ENCODE results near the gene MT1E. TPM values are rescaled to one million over a fixed set of nuclear protein-coding genes. Genes with fewer than 3 reads are reported as not detected.

The MT1E gene
- polyA plus RNA-seq, 4 donors: 75.0 to 194 (median 119) TPM

- DNase-seq (peak; percentile 64 to 75), FAIRE-seq (no peak)
- H3K27ac ChIP-seq (ENCODE audit: low read depth in 1 of 3, low read length in 2 of 3): no peak overlapping the region
- H3K36me3 ChIP-seq (ENCODE audit: control insufficient read depth in 3 of 3, insufficient read depth in 2 of 3, low read depth in 1 of 3, low read length in 3 of 3): no peaks in the 10 kb centered on the region
- peaks cover 0 to 8% (median 0%) of the 10 kb centered on the region in 3 donors for H3K4me1 ChIP-seq (ENCODE audit: control insufficient read depth in 3 of 3, insufficient read depth in 2 of 3, low read depth in 1 of 3, low read length in 2 of 3)
- H3K4me3 ChIP-seq (ENCODE audit: low read depth in 1 of 3, low read length in 3 of 3): no peak overlapping the region
- 28 to 40% (median 31%) methylated on average over 4 of the region's 4 CpGs for WGBS, 3 donors
- H3K27me3 ChIP-seq (ENCODE audit: control insufficient read depth in 3 of 3, insufficient read depth in 3 of 3, low read length in 3 of 3): peaks cover 0 to 6% (median 0%) of the 10 kb centered on the region in 3 donors
- H3K9me3 ChIP-seq (ENCODE audit: control insufficient read depth in 2 of 2, insufficient read depth in 1 of 2, low read depth in 1 of 2, low read length in 1 of 2): no peaks in the 10 kb centered on the region
Observed at GRCh38 chr16:56603589-56603988, 22.0 kb upstream of the MT1E start.

GRCh38 chr16:56604966-56605365, 20.6 kb upstream of the MT1E start:
- FAIRE-seq: no peak
- Histone ChIP-seq H3K36me3 (ENCODE audit: control insufficient read depth in 3 of 3, insufficient read depth in 2 of 3, low read depth in 1 of 3, low read length in 3 of 3) (no peaks in the 10 kb centered on the region), H3K27me3 (ENCODE audit: control insufficient read depth in 3 of 3, insufficient read depth in 3 of 3, low read length in 3 of 3) (peaks cover 0 to 6% (median 0%) of the 10 kb centered on the region in 3 donors), H3K27ac (ENCODE audit: low read depth in 1 of 3, low read length in 2 of 3) (peak overlapping the region in 1 of 3 donors; percentile 90), H3K4me3 (ENCODE audit: low read depth in 1 of 3, low read length in 3 of 3) (no peak overlapping the region), H3K4me1 (ENCODE audit: control insufficient read depth in 3 of 3, insufficient read depth in 2 of 3, low read depth in 1 of 3, low read length in 2 of 3) (peaks cover 0 to 19% (median under 1%) of the 10 kb centered on the region in 3 donors), H3K9me3 (ENCODE audit: control insufficient read depth in 2 of 2, insufficient read depth in 1 of 2, low read depth in 1 of 2, low read length in 1 of 2) (no peaks in the 10 kb centered on the region)
- WGBS, 3 donors: 87 to 91% (median 90%) methylated on average over 4 of the region's 4 CpGs
- DNase-seq: no peak

- peaks cover 0 to 24% (median 5%) of the 10 kb centered on the region in 3 donors for H3K4me1 ChIP-seq (ENCODE audit: control insufficient read depth in 3 of 3, insufficient read depth in 2 of 3, low read depth in 1 of 3, low read length in 2 of 3)
- DNase-seq (no peak), FAIRE-seq (no peak)
- 74 to 95% (median 90%) methylated on average over 1 of the region's 1 CpG for WGBS, 3 donors
- peaks cover 0 to 4% (median 0%) of the 10 kb centered on the region in 3 donors for H3K27me3 ChIP-seq (ENCODE audit: control insufficient read depth in 3 of 3, insufficient read depth in 3 of 3, low read length in 3 of 3)
- no peak overlapping the region for H3K4me3 ChIP-seq (ENCODE audit: low read depth in 1 of 3, low read length in 3 of 3)
- H3K27ac ChIP-seq (ENCODE audit: low read depth in 1 of 3, low read length in 2 of 3): peak overlapping the region in 1 of 3 donors; percentile 90
- no peaks in the 10 kb centered on the region for H3K9me3 ChIP-seq (ENCODE audit: control insufficient read depth in 2 of 2, insufficient read depth in 1 of 2, low read depth in 1 of 2, low read length in 1 of 2)
- no peaks in the 10 kb centered on the region for H3K36me3 ChIP-seq (ENCODE audit: control insufficient read depth in 3 of 3, insufficient read depth in 2 of 3, low read depth in 1 of 3, low read length in 3 of 3)
Observed at GRCh38 chr16:56605475-56605874, 20.1 kb upstream of the MT1E start.

GRCh38 chr16:56606071-56606475, 19.5 kb upstream of the MT1E start:
- FAIRE-seq (no peak), DNase-seq (no peak)
- peaks cover 2 to 26% (median 8%) of the 10 kb centered on the region in 3 donors for H3K4me1 ChIP-seq (ENCODE audit: control insufficient read depth in 3 of 3, insufficient read depth in 2 of 3, low read depth in 1 of 3, low read length in 2 of 3)
- no peaks in the 10 kb centered on the region for H3K9me3 ChIP-seq (ENCODE audit: control insufficient read depth in 2 of 2, insufficient read depth in 1 of 2, low read depth in 1 of 2, low read length in 1 of 2)
- no peaks in the 10 kb centered on the region for H3K27me3 ChIP-seq (ENCODE audit: control insufficient read depth in 3 of 3, insufficient read depth in 3 of 3, low read length in 3 of 3)
- 66 to 81% (median 80%) methylated on average over 3 of the region's 3 CpGs for WGBS, 3 donors
- H3K36me3 ChIP-seq (ENCODE audit: control insufficient read depth in 3 of 3, insufficient read depth in 2 of 3, low read depth in 1 of 3, low read length in 3 of 3): no peaks in the 10 kb centered on the region
- H3K27ac ChIP-seq (ENCODE audit: low read depth in 1 of 3, low read length in 2 of 3): peak overlapping the region in 1 of 3 donors; percentile 90
- no peak overlapping the region for H3K4me3 ChIP-seq (ENCODE audit: low read depth in 1 of 3, low read length in 3 of 3)

- DNase-seq: no peak
- Histone ChIP-seq H3K27me3 (ENCODE audit: control insufficient read depth in 3 of 3, insufficient read depth in 3 of 3, low read length in 3 of 3) (no peaks in the 10 kb centered on the region), H3K9me3 (ENCODE audit: control insufficient read depth in 2 of 2, insufficient read depth in 1 of 2, low read depth in 1 of 2, low read length in 1 of 2) (no peaks in the 10 kb centered on the region), H3K27ac (ENCODE audit: low read depth in 1 of 3, low read length in 2 of 3) (peak overlapping the region in 2 of 3 donors; percentile 64 to 90), H3K36me3 (ENCODE audit: control insufficient read depth in 3 of 3, insufficient read depth in 2 of 3, low read depth in 1 of 3, low read length in 3 of 3) (no peaks in the 10 kb centered on the region), H3K4me3 (ENCODE audit: low read depth in 1 of 3, low read length in 3 of 3) (no peak overlapping the region), H3K4me1 (ENCODE audit: control insufficient read depth in 3 of 3, insufficient read depth in 2 of 3, low read depth in 1 of 3, low read length in 2 of 3) (peaks cover 2 to 26% (median 8%) of the 10 kb centered on the region in 3 donors)
- FAIRE-seq: no peak
- 58 to 78% (median 78%) methylated on average over 8 of the region's 8 CpGs for WGBS, 3 donors
Observed at GRCh38 chr16:56606476-56607108, 19.0 kb upstream of the MT1E start.

GRCh38 chr16:56607109-56607618, 18.4 kb upstream of the MT1E start:
- Histone ChIP-seq H3K4me1 (ENCODE audit: control insufficient read depth in 3 of 3, insufficient read depth in 2 of 3, low read depth in 1 of 3, low read length in 2 of 3) (peaks cover 2 to 26% (median 8%) of the 10 kb centered on the region in 3 donors), H3K27me3 (ENCODE audit: control insufficient read depth in 3 of 3, insufficient read depth in 3 of 3, low read length in 3 of 3) (no peaks in the 10 kb centered on the region), H3K4me3 (ENCODE audit: low read depth in 1 of 3, low read length in 3 of 3) (no peak overlapping the region), H3K9me3 (ENCODE audit: control insufficient read depth in 2 of 2, insufficient read depth in 1 of 2, low read depth in 1 of 2, low read length in 1 of 2) (no peaks in the 10 kb centered on the region), H3K27ac (ENCODE audit: low read depth in 1 of 3, low read length in 2 of 3) (peak overlapping the region in 2 of 3 donors; percentile 64 to 90), H3K36me3 (ENCODE audit: control insufficient read depth in 3 of 3, insufficient read depth in 2 of 3, low read depth in 1 of 3, low read length in 3 of 3) (no peaks in the 10 kb centered on the region)
- FAIRE-seq (no peak), DNase-seq (peak in 1 of 2 donors; percentile 57)
- 57 to 84% (median 76%) methylated on average over 14 of the region's 14 CpGs for WGBS, 3 donors

- Histone ChIP-seq H3K9me3 (ENCODE audit: control insufficient read depth in 2 of 2, insufficient read depth in 1 of 2, low read depth in 1 of 2, low read length in 1 of 2) (no peaks in the 10 kb centered on the region), H3K36me3 (ENCODE audit: control insufficient read depth in 3 of 3, insufficient read depth in 2 of 3, low read depth in 1 of 3, low read length in 3 of 3) (no peaks in the 10 kb centered on the region), H3K27ac (ENCODE audit: low read depth in 1 of 3, low read length in 2 of 3) (peak overlapping the region; percentile 64 to 90 (median 66)), H3K4me3 (ENCODE audit: low read depth in 1 of 3, low read length in 3 of 3) (no peak overlapping the region), H3K4me1 (ENCODE audit: control insufficient read depth in 3 of 3, insufficient read depth in 2 of 3, low read depth in 1 of 3, low read length in 2 of 3) (peaks cover 2 to 26% (median 8%) of the 10 kb centered on the region in 3 donors), H3K27me3 (ENCODE audit: control insufficient read depth in 3 of 3, insufficient read depth in 3 of 3, low read length in 3 of 3) (no peaks in the 10 kb centered on the region)
- FAIRE-seq: no peak
- no peak for DNase-seq
- 67 to 76% (median 73%) methylated on average over 2 of the region's 2 CpGs for WGBS, 3 donors
Observed at GRCh38 chr16:56607675-56608042, 17.9 kb upstream of the MT1E start.

- DNase-seq (peak; percentile 97 to 98), FAIRE-seq (no peak)
- peak within 1 kb of the TSS; percentile 64 to 90 (median 85) for H3K27ac ChIP-seq (ENCODE audit: low read depth in 1 of 3, low read length in 2 of 3)
- peaks cover 2 to 26% (median 8%) of the 10 kb centered on the region in 3 donors for H3K4me1 ChIP-seq (ENCODE audit: control insufficient read depth in 3 of 3, insufficient read depth in 2 of 3, low read depth in 1 of 3, low read length in 2 of 3)
- H3K36me3 ChIP-seq (ENCODE audit: control insufficient read depth in 3 of 3, insufficient read depth in 2 of 3, low read depth in 1 of 3, low read length in 3 of 3): no peaks in the 10 kb centered on the region
- peak within 1 kb of the TSS; percentile 51 to 66 (median 53) for H3K4me3 ChIP-seq (ENCODE audit: low read depth in 1 of 3, low read length in 3 of 3)
- WGBS, 3 donors: 5 to 7% (median 7%) methylated on average over 44 to 62 of the region's 62 CpGs
- no peaks in the 10 kb centered on the region for H3K27me3 ChIP-seq (ENCODE audit: control insufficient read depth in 3 of 3, insufficient read depth in 3 of 3, low read length in 3 of 3)
- H3K9me3 ChIP-seq (ENCODE audit: control insufficient read depth in 2 of 2, insufficient read depth in 1 of 2, low read depth in 1 of 2, low read length in 1 of 2): no peaks in the 10 kb centered on the region
Observed at GRCh38 chr16:56608043-56608875, 17.3 kb upstream of the MT1E start, which contains the start of gene MT2A. MT2A (plus strand) TSS chr16:56608584; CDS start chr16:56608656, 72 bp downstream.

Measured in small intestine (tissue), 7 donors.